Lung (tissue), 12 donors: Measurements from ENCODE around the gene ACVR1C. TPM values are rescaled to one million over a fixed set of nuclear protein-coding genes. Genes with fewer than 3 reads are reported as not detected.

ENCODE experiments used
- ATAC-seq: fragments of 200-7000 bp; cut with Tn5 transposase; one replicate; pipeline ENCODE4 v1.9.1; 2020; ENCODE audit warnings: moderate number of reproducible peaks; ENCODE audit not compliant: insufficient read depth, low FRiP score
- DNase-seq, 3 donors: peaks; one replicate each; pipeline ENCODE4 v3.0.0-alpha.2; 2013 to 2017
- H3K27ac ChIP-seq, 2 donors: one replicate each; pipeline ENCODE4 v1.5.1; 2013; ENCODE audit warnings: mild to moderate bottlenecking in 2 of 2, moderate library complexity in 2 of 2, control low read depth in 1 of 2, inconsistent platforms in 1 of 2, low read depth in 1 of 2, low read length in 1 of 2
- H3K27me3 ChIP-seq, 3 donors: one replicate each; pipeline ENCODE4 v1.5.1; 2013; ENCODE audit warnings: low read length in 2 of 3; ENCODE audit not compliant: control insufficient read depth in 3 of 3, insufficient read depth in 3 of 3
- H3K36me3 ChIP-seq, 4 donors: one replicate each; pipeline ENCODE4 v1.5.1; 2013; ENCODE audit warnings: low read length in 4 of 4, mild to moderate bottlenecking in 1 of 4, moderate library complexity in 1 of 4; ENCODE audit not compliant: control insufficient read depth in 4 of 4, insufficient read depth in 4 of 4
- H3K4me1 ChIP-seq, 5 donors: one replicate each; pipeline ENCODE4 v1.5.1; 2013; ENCODE audit warnings: low read length in 5 of 5, mild to moderate bottlenecking in 2 of 5, moderate library complexity in 1 of 5; ENCODE audit not compliant: control insufficient read depth in 5 of 5, insufficient read depth in 5 of 5
- H3K4me3 ChIP-seq: one replicate; pipeline ENCODE4 v1.5.1; 2013; ENCODE audit warnings: mild to moderate bottlenecking, control low read depth, moderate library complexity
- H3K9ac ChIP-seq, 2 donors: one replicate each; pipeline ENCODE4 v1.5.1; 2013; ENCODE audit warnings: low read length in 2 of 2, control low read depth in 1 of 2; ENCODE audit not compliant: insufficient read depth in 1 of 2
- H3K9me3 ChIP-seq, 4 donors: one replicate each; pipeline ENCODE4 v1.5.1; 2013; ENCODE audit warnings: low read length in 3 of 4, mild to moderate bottlenecking in 1 of 4, moderate library complexity in 1 of 4; ENCODE audit not compliant: control insufficient read depth in 4 of 4, insufficient read depth in 3 of 4
- WGBS, 2 donors: extraction: QIAGEN DNeasy Blood & Tissue Kit; methylation state at CpG; one replicate each; pipeline ENCODE4 v1.1.7; 2013; 5-methylcytosine and 5-hydroxymethylcytosine counted together
- polyA plus RNA-seq, 2 donors: library from polyadenylated mRNA; stranded (reverse); fragments of 200-250 nt; gene quantifications; one replicate each; pipeline ENCODE4 v1.2.1, GENCODE V29; 2013
- total RNA-seq, 2 donors: library from RNA; depleted of rRNA in 1 of 2; stranded (reverse); fragments of >200 nt in 1 of 2; gene quantifications; one replicate each; pipeline ENCODE4 v1.2.1, GENCODE V29; 2014 to 2021
- TF ChIP-seq, protein P1 (sequence below): IDR thresholded peaks from 2 replicates; pipeline ENCODE4 v1.5.1; 2012; ENCODE audit warnings: mild to moderate bottlenecking; ENCODE audit errors: control extremely low read depth, extremely low read depth
- donor health status: control.
- donor health status: control.
- donor health status: Bipolar disorder and iron deficiency.
- donor health status: healthy.
- donor health status: DM: yes; HTN: yes; CAD: no.

Gene ACVR1C
- total and polyA plus RNA-seq, 4 donors = 0.08 to 1.9 (median 0.59) TPM

DNA sequence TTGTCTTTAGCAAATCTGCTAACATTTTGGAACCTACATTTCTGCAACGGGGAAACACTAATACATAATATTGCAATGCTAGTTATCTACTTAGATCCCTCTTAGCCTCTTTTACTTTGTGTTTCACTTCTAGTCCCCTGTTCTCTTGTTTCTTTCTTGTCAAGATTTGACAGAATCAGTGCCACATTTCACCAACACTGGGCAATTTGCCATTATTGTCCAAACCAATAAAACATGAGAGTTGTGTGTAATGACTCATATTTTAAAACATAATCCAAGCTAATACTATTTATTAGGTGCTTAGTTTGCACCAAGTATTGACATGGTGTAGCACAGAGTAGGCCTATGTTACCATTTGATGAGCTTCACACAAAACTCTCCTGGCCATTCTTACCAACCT lies 33.7 kb upstream of the ACVR1C start:
- no peaks in the 10 kb centered on the region for H3K9me3 ChIP-seq
- H3K36me3 ChIP-seq = no peaks in the 10 kb centered on the region
- no peaks in the 10 kb centered on the region for H3K27me3 ChIP-seq
- ATAC-seq (no peak), DNase-seq (no peak)
- no peak overlapping the region for H3K9ac ChIP-seq
- 94 to 100% methylated on average over 1 of the region's 1 CpG for WGBS, 2 donors
- TF ChIP-seq, protein P1, sequence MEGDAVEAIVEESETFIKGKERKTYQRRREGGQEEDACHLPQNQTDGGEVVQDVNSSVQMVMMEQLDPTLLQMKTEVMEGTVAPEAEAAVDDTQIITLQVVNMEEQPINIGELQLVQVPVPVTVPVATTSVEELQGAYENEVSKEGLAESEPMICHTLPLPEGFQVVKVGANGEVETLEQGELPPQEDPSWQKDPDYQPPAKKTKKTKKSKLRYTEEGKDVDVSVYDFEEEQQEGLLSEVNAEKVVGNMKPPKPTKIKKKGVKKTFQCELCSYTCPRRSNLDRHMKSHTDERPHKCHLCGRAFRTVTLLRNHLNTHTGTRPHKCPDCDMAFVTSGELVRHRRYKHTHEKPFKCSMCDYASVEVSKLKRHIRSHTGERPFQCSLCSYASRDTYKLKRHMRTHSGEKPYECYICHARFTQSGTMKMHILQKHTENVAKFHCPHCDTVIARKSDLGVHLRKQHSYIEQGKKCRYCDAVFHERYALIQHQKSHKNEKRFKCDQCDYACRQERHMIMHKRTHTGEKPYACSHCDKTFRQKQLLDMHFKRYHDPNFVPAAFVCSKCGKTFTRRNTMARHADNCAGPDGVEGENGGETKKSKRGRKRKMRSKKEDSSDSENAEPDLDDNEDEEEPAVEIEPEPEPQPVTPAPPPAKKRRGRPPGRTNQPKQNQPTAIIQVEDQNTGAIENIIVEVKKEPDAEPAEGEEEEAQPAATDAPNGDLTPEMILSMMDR = no peak
- no peaks in the 10 kb centered on the region for H3K4me1 ChIP-seq
- no peak overlapping the region for H3K4me3 ChIP-seq
- no peak overlapping the region for H3K27ac ChIP-seq

DNA sequence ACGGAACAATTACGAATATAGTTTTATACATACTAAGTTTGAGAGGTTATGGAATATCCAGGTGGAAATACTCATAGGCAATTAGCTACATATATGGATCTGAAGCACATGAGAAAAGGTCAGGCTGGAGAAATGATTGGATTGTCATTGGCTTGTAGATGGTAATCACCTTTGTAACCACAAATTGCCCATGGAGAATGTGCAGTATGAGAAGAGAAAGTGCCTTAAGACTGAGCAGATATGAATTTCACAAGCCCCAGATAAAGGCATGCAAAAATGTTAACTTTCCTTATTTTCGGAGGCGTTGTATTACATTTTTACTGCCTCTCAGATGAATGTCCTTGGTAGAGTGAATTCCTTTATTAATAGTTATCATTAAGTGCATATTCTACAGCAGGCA lies 33.1 kb upstream of the ACVR1C start:
- DNase-seq (no peak), ATAC-seq (no peak)
- Histone ChIP-seq H3K9ac (no peak overlapping the region), H3K27ac (no peak overlapping the region), H3K9me3 (no peaks in the 10 kb centered on the region), H3K36me3 (no peaks in the 10 kb centered on the region), H3K27me3 (no peaks in the 10 kb centered on the region), H3K4me3 (no peak overlapping the region), H3K4me1 (no peaks in the 10 kb centered on the region)
- 72 to 88% methylated on average over 4 of the region's 4 CpGs for WGBS, 2 donors
- TF ChIP-seq, protein P1 = no peak

DNA sequence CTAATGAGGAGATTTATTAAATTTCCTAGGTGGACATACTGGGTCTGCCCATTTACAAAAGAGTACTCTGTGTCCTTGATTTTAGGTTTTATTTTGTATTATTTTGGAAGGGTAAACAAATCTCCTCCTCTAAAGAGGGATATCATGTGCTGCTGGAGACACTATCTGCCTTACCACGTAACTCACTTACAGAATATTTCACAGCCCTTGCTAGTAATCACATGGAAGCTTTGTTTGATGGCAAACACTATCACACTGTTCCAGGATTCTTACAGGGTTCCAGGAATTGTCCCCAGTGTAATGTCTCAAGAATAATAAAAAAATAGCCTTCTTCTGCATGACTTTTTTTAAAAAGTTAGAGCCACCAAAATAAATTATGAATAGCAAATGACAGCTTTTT lies 29.2 kb upstream of the ACVR1C start:
- TF ChIP-seq, protein P1 = no peak
- DNase-seq (no peak), ATAC-seq (no peak)
- H3K27ac ChIP-seq = no peak overlapping the region
- H3K9ac ChIP-seq = no peak overlapping the region
- H3K27me3 ChIP-seq = no peaks in the 10 kb centered on the region
- no peak overlapping the region for H3K4me3 ChIP-seq
- H3K4me1 ChIP-seq = no peaks in the 10 kb centered on the region
- no peaks in the 10 kb centered on the region for H3K9me3 ChIP-seq
- 89 to 94% methylated on average over 1 of the region's 1 CpG for WGBS, 2 donors
- H3K36me3 ChIP-seq = no peaks in the 10 kb centered on the region

DNA sequence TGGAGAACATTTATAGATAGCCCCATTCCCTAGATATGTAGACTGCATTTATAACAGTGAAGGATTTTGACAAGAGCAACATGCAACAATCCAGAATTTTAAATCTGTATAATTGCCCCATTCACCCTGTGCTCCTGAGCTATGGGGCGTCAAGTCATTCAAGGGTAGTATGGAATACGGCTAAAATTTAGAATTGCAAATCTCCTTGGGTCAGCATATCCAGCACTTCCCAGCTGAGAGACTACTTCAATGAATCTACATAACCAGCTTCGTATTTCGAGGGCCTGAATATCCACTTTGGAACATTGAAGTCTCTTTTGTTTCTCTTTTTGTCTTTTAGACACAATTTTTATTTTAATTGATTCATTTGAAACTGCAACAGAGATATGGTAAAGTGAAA lies 28.4 kb upstream of the ACVR1C start:
- no peaks in the 10 kb centered on the region for H3K9me3 ChIP-seq
- no peak overlapping the region for H3K4me3 ChIP-seq
- H3K4me1 ChIP-seq = no peaks in the 10 kb centered on the region
- TF ChIP-seq, protein P1 = no peak
- DNase-seq (no peak), ATAC-seq (no peak)
- 89 to 92% methylated on average over 4 of the region's 4 CpGs for WGBS, 2 donors
- H3K27me3 ChIP-seq = no peaks in the 10 kb centered on the region
- H3K27ac ChIP-seq = no peak overlapping the region
- no peaks in the 10 kb centered on the region for H3K36me3 ChIP-seq
- H3K9ac ChIP-seq = no peak overlapping the region
